Aorta (tissue), 5 donors: ENCODE data around the gene CLDND2. TPM values are rescaled to one million over a fixed set of nuclear protein-coding genes. Genes with fewer than 3 reads are reported as not detected.
A peak's percentile ranks its signal among the peaks of the same experiment; 100 is the strongest.

Experiments
- ATAC-seq: fragments of 200-7000 bp; cut with Tn5 transposase; one replicate; pipeline ENCODE4 v1.9.1; 2022; ENCODE audit warnings: moderate library complexity; ENCODE audit not compliant: low FRiP score
- DNase-seq, 2 donors: peaks; one replicate each; pipeline ENCODE4 v3.0.0-alpha.2; 2020
- H3K27ac ChIP-seq, 2 donors: one replicate each; pipeline ENCODE4 v1.5.1; 2013; ENCODE audit warnings: low read length in 2 of 2, mild to moderate bottlenecking in 2 of 2, moderate library complexity in 2 of 2, control low read depth in 1 of 2, inconsistent platforms in 1 of 2, low read depth in 1 of 2
- H3K27me3 ChIP-seq, 2 donors: one replicate each; pipeline ENCODE4 v1.6.1; 2013; ENCODE audit warnings: control low read depth in 1 of 2, low read length in 1 of 2, mild to moderate bottlenecking in 1 of 2, moderate library complexity in 1 of 2; ENCODE audit not compliant: insufficient read depth in 2 of 2, control insufficient read depth in 1 of 2
- H3K36me3 ChIP-seq, 2 donors: one replicate each; pipeline ENCODE4 v1.6.1; 2013; ENCODE audit warnings: control low read depth in 1 of 2, low read length in 1 of 2, mild to moderate bottlenecking in 1 of 2; ENCODE audit not compliant: insufficient read depth in 2 of 2, control insufficient read depth in 1 of 2
- H3K4me1 ChIP-seq, 2 donors: one replicate each; pipeline ENCODE4 v1.6.1; 2013; ENCODE audit warnings: low read length in 2 of 2, control low read depth in 1 of 2, mild to moderate bottlenecking in 1 of 2, moderate library complexity in 1 of 2; ENCODE audit not compliant: insufficient read depth in 2 of 2, control insufficient read depth in 1 of 2
- H3K4me3 ChIP-seq, 2 donors: one replicate each; pipeline ENCODE4 v1.5.1; 2013; ENCODE audit warnings: low read length in 2 of 2, control low read depth in 1 of 2, mild to moderate bottlenecking in 1 of 2
- H3K9me3 ChIP-seq: one replicate; pipeline ENCODE4 v1.6.1; 2013; ENCODE audit warnings: mild to moderate bottlenecking, low read length; ENCODE audit not compliant: control insufficient read depth
- WGBS, 2 donors: extraction: QIAGEN DNeasy Blood & Tissue Kit; methylation state at CpG; one replicate each; pipeline ENCODE4 v1.1.7; 2013; 5-methylcytosine and 5-hydroxymethylcytosine counted together
- intact Hi-C, 2 donors: fragments of 100-400 bp; cut with DNase I; formaldehyde crosslinking; loops; one replicate each; pipeline versions ENCODE4 v1.14.2 to v1.15.0; 2022
- polyA plus RNA-seq, 2 donors: library from polyadenylated mRNA; stranded (reverse); fragments of 200-250 nt; gene quantifications; one replicate each; pipeline ENCODE4 v1.2.3, GENCODE V29; 2013
- total RNA-seq, 2 donors: library from RNA; stranded (reverse); fragmentation: NEBNext Ultra II Directional; extraction: Animal tissue kit (Norgen Biotek cat#: 25700); gene quantifications; one replicate each; pipeline ENCODE4 v1.2.1, GENCODE V29; 2021
- donor health status: healthy with polysubstance abuse.
- donor health status: Bipolar disorder and iron deficiency.
- donor health status: DM: no; HTN: no; CAD: no.
- donor health status: DM: no; HTN: no; CAD: no.
- donor health status: DM: yes; HTN: yes; CAD: no.

Gene CLDND2
- total and polyA plus RNA-seq, 4 donors: 0.87 to 3.5 (median 2.0) TPM; not detected in 1

DNA sequence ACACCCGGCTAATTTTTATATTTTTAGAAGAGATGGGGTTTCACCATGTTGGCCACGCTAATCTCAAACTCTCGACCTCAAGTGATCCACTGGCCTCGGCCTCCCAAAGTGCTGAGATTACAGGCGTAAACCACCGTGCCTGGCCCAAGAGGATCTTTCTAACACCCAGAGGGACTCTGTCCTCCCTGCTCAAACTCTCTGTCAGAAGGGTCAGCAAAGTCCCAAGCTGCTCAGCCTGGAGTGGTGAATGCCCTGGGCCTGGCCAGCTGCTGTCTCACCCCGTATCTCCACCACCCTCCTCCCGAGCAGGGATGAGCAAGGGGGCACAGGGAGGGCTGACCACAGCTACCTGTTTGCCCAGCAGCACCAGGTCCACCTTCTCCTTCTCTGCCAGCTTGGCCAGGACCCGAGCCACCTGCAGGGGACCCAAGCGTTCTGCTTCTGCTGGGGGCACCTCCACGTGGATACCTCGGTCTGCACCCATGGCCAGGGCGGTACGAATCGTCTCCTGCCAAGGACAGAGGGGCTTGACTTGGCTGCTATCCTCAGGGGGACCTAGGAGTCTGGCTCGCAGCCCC, 15.9 kb downstream of the CLDND2 start:
- DNase-seq: no peak
- intact Hi-C loops: no loop called here
- 94 to 96% methylated on average over 16 of the region's 16 CpGs for WGBS, 2 donors
- H3K4me3 ChIP-seq: no peak overlapping the region
- no peak for ATAC-seq
- no peaks in the 10 kb centered on the region for H3K36me3 ChIP-seq
- H3K4me1 ChIP-seq: no peaks in the 10 kb centered on the region
- no peaks in the 10 kb centered on the region for H3K27me3 ChIP-seq
- no peak overlapping the region for H3K27ac ChIP-seq
- H3K9me3 ChIP-seq: no peaks in the 10 kb centered on the region

DNA sequence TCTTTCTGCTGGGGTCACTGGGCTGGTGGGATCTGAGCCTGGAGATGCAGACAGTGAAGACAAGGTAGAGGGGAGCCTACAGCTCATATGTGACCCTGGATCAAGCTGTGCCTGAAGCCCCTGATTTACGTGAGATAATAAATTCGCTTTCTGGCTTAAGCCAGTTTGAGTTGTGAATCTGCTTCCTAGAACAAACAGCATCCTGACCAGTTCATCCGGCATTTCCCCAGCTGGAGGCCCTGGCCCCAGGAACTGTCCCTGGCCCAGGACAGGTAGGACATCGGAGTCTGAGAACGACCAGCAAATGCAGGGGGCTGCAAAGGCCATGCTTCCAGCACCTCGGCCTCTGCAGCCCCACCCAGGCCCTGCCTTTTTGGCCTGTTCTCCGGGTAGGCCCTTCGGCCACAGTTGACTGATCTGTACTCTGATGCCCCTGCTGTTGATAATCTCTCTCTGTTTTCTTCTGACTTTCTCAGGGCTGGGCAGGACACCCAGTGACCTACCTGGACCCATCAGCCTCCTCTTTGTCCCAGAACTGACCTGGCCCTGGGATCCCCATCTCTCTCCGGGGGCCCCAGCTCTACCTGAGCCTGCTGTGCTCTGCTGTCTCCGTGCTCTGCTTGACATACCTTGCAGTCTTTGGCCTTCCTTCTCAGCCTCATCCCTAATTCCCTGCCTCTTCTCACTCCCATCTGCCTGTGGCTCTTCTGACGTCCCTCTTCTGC, 17.4 kb downstream of the CLDND2 start:
- no peak overlapping the region for H3K27ac ChIP-seq
- intact Hi-C loops: no loop called here
- 95 to 96% methylated on average over 11 of the region's 11 CpGs for WGBS, 2 donors
- no peaks in the 10 kb centered on the region for H3K4me1 ChIP-seq
- ATAC-seq (no peak), DNase-seq (no peak)
- H3K36me3 ChIP-seq: peaks cover 0 to 2% of the 10 kb centered on the region in 2 donors
- H3K27me3 ChIP-seq: no peaks in the 10 kb centered on the region
- H3K4me3 ChIP-seq: no peak overlapping the region
- no peaks in the 10 kb centered on the region for H3K9me3 ChIP-seq

DNA sequence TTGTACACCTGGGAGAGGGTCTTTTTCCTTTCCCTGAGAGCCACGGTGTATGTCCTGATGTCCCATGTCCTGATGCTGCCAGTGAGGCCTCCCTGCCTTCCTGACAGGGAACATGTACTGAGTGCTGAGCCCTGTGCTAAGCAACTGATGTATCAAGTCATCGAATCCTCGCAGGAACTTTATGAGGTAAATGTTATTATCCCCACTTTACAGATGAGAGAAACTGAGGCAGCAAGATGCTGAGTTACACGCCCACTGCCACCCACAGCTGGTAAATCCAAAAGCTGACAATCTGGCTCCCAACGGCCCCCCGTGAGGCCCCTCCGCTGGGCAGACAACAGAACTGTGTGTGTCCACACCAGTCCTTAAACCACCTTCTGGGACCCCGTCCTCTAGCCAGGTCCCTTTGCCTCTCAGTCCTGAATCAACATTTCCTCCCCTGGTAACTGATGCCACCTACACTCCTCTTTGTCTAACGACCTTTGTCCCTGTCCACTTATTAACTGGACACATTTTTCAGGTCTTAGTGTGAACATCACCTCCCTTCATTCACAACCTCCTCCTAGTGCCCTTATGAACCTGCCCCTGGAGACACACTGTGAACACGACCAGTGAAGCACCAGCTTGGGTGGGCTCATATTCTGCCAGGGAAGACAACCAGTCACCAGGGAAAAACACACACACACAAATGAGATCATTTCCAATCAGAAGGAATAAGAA, 21.4 kb downstream of the CLDND2 start:
- Histone ChIP-seq H3K27ac (no peak overlapping the region), H3K9me3 (no peaks in the 10 kb centered on the region), H3K4me3 (no peak overlapping the region), H3K36me3 (peaks cover 0 to 3% of the 10 kb centered on the region in 2 donors), H3K4me1 (no peaks in the 10 kb centered on the region), H3K27me3 (no peaks in the 10 kb centered on the region)
- intact Hi-C loops: no loop called here
- 84 to 87% methylated on average over 10 of the region's 10 CpGs for WGBS, 2 donors
- ATAC-seq: no peak
- no peak for DNase-seq

DNA sequence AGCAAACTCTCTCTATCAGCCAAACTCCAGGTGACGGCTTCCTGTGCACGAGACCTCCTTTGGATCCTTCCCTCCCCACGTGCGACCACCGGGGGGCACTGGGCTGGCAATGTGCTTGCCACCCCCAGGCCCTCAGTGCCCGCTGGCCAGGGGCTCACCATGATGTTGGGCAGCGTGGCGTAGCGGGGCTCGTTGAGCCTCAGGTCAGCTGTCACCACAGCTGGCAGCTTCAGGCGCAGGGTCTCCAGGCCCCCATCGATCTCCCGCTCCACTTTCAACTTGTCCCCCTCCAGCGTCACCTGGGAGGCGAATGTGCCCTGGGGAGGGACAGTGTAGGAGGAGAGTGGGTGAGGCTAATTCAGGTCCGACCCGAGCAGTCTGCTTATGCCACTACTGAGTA, 22.1 kb downstream of the CLDND2 start:
- no peaks in the 10 kb centered on the region for H3K9me3 ChIP-seq
- H3K27ac ChIP-seq: no peak overlapping the region
- H3K27me3 ChIP-seq: no peaks in the 10 kb centered on the region
- H3K4me1 ChIP-seq: no peaks in the 10 kb centered on the region
- WGBS, 2 donors: 87 to 90% methylated on average over 16 to 17 of the region's 17 CpGs
- DNase-seq (no peak), ATAC-seq (no peak)
- intact Hi-C loops: no loop called here
- H3K36me3 ChIP-seq: peaks cover 0 to 3% of the 10 kb centered on the region in 2 donors
- H3K4me3 ChIP-seq: no peak overlapping the region

DNA sequence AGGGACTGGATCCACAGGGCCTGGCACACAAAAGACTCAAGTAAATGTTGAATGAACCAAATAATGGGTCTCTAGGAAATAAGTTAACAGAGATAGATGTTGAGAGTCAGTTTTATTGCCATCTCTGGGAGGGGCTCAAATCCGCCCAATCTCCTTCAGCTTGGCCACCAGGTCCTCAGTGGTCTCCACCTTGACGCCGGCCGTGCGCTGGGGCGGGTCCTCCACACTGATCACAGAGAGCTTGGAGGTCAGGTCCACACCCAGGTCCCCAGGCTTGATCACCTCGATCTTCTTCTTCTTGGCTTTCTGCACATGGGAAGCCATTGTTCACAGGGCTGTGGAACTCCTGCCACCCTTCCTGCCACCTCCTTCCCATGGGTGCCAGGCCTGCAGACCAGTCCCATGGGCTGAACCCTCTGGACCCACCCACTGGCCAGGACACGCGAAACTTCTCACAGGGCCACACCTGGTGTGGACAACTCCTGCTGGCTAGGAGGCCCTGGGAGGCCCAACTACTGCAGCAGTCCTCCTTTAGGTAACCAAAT, 23.7 kb downstream of the CLDND2 start:
- Histone ChIP-seq H3K36me3 (peaks cover 0 to 3% of the 10 kb centered on the region in 2 donors), H3K27ac (no peak overlapping the region), H3K9me3 (no peaks in the 10 kb centered on the region), H3K4me3 (no peak overlapping the region), H3K27me3 (no peaks in the 10 kb centered on the region), H3K4me1 (no peaks in the 10 kb centered on the region)
- no peak for DNase-seq
- intact Hi-C loops: no loop called here
- WGBS, 2 donors: 96 to 97% methylated on average over 9 of the region's 9 CpGs
- ATAC-seq: no peak

DNA sequence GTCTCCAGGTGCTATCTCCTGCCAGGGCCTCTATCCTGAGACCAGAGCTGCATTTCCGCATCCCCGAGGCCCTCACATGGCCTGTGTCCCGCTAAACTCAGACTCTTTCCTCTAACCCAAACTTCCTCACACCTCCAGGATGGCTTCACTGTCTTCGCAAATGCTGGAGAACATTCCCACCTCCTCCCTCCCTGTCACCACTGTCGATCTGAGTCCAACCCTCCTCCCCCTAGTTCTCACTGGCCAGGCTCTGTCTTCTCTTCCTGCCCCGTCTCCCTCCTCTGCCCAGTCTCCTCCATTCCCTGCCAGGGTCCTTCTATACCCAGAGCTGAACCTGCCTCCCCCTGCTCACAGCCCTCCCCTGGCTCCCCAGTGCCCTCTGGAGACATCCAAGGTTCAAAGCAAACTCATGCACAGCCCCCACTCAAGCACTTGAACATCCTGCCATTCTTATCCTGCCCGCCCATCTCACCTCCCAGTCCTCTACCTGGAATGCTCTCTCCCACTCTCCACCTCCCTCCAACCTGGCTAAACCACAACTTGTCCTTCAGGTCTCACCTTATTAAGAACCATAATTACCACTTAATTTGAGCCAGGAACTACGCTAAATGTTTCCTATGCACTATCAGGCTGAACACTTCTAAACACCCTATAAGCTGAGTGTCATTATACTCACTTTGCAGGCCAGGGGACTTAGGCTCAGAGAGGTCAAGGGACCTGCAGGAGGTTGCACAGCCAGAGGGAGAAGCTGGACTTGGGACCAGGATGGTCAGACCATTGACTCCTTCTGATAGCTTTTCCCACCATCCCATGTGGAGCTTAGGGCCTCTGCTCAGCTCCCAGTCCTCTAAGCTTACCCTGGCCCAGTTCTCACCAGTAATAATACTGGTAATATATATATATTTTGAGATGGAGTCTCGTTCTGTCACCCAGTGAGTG, 25.9 kb downstream of the CLDND2 start:
- Histone ChIP-seq H3K9me3 (no peaks in the 10 kb centered on the region), H3K27me3 (no peaks in the 10 kb centered on the region), H3K4me3 (no peak overlapping the region), H3K36me3 (peaks cover 0 to 3% of the 10 kb centered on the region in 2 donors), H3K27ac (no peak overlapping the region), H3K4me1 (no peaks in the 10 kb centered on the region)
- intact Hi-C loops: loop anchor here in 1 of 2 donors (2.0 kb wide), 1 partner anchor 20 kb away; no protein-coding TSS in a partner anchor
- no peak for DNase-seq
- ATAC-seq: no peak
- WGBS, 2 donors: 51 to 52% methylated on average over 9 of the region's 9 CpGs

DNA sequence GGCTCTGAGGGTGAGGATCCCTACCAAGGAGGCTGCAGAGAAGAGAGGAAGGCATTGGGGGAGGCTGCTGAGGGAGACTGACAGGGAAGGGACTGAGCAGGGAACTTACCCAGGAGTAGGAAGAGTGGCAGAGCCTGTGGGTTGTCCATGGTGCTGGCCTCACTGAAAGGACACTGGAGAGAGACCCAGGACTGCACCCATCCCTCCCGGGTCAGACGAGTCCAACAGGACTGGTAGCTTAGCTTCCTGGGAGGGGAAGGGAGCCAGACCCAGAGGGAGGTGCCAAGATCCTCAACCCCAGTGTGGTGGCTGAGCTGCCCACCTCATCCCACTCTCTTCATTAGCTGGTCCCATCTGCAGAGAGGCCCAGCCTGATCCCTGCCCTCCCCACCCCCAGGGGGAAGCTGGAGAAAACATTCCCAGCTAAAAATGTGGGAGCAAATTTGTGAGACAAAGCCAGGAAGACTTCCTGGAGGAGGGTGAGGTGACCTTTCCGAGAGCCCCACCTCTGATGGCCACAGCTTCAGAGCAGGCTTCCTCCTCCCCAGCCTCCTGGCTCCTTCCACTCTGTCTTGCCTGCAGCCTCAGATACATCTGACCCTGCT, 26.7 kb downstream of the CLDND2 start, which contains the start of gene VSIG10L:
Gene VSIG10L (minus strand): TSS at position 164 of the 605 bp plus-strand sequence. CDS start 15 bp downstream, at position 149.
- H3K27me3 ChIP-seq: no peaks in the 10 kb centered on the region
- 47 to 54% methylated on average over 3 of the region's 3 CpGs for WGBS, 2 donors
- peak within 1 kb of the TSS in 1 of 2 donors; percentile 9 for H3K27ac ChIP-seq
- H3K36me3 ChIP-seq: peaks cover 0 to 3% of the 10 kb centered on the region in 2 donors
- no peaks in the 10 kb centered on the region for H3K4me1 ChIP-seq
- no peak for ATAC-seq
- intact Hi-C loops: loop anchor here in 1 of 2 donors (2.0 kb wide), 1 partner anchor 21 kb away; no protein-coding TSS in a partner anchor
- no peak for DNase-seq
- no peaks in the 10 kb centered on the region for H3K9me3 ChIP-seq
- H3K4me3 ChIP-seq: no peak within 1 kb of the TSS
